ENCODE measurements around the gene RUNX3.

Gene RUNX3

GRCh38 chr1:24859063-24860010 lies 70.7 kb downstream of the RUNX3 start:
- no peak for DNase-seq

DNA sequence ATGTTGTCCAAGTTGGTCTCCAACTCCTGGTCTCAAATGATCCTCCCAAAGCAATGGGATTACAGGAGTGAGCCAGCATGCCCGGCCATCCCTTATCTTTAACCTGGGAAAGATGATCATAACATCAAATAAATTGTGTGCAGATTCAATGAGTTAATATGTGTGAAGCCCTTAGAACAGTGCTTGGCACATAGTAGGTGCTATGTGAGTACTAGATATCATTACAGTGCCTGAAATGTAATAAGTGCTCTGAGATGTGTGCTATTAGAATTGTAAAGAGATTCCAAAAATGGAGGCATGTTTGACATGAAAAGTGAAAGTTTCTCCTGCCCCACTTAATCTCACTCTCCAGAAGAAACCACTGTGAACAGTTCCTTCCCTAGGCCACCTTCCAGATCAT lies 71.8 kb downstream of the RUNX3 start:
- no peak for DNase-seq

GRCh38 chr1:24857507-24858133 lies 72.5 kb downstream of the RUNX3 start:
- DNase-seq: no peak

DNA sequence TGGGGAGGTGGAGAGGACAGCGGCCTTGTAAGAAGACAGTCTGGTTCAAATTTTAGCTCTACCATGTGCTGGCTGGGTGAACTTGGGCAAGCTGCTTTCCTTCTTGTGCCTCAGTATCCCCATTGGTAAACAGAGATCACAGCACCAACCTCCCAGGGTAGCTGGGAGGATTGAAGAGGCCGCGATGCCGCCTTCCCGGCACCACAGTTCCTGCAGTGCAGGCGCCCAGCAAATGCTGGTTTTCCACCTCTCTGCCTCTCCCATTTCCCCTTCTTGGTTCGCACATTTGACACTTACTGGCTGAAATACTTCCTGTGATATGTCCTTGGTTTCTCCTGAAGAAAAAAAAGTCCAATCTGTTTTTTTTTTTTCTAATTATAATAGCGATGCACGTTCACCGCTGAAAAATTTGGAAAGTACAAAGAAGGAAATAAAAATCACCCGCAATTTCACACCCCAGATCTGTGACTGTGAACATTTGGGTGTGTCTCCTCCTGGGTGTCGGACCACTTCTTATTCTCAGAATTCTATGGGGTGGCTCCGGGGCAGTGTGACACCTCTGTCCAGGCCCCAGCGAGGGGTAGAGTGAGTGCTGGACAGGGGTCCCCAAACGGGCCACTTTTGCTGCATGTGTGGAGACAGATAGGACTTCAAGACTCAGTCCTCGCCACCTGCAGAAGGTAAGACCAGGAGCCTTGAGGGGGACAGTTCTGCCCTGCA lies 73.1 kb downstream of the RUNX3 start:
- DNase-seq: no peak

- DNase-seq: no peak
These were observed 74.6 kb downstream of the RUNX3 start for GRCh38 chr1:24855474-24855873.

- DNase-seq: no peak
These were observed 76.4 kb downstream of the RUNX3 start for GRCh38 chr1:24853649-24854048.

DNA sequence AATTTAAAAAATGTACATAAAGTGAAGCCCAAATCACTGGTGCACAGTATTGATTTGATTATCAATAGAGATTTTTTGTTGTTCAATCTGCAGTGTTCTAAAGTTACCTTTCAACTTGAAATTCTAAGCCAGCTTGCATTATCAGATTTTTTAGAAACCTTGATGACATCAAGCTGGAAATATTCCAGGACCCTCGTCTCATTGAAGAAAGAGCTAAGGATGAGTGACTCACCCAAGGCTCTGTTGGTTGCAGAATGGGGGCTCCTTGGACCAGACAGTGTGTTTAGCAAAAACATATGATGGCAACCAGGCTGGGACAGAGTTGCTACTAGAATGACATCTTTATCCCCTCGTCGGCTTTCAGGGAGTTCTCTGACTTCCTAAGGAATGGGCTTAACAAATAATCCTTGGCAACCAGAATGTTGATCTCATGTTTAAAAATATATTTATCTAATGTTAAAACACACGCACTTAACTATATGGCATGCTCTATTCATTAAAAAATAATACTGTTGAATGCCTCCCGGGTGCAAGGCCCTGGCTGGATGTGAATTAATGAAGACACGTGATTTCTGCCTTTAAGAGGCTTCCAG lies 79.7 kb downstream of the RUNX3 start:
- no peak for DNase-seq

GRCh38 chr1:24849672-24850295 lies 80.3 kb downstream of the RUNX3 start:
- no peak for DNase-seq

Measured in NCI-H1105 treated with DMSO at 0.1 percent for 48 hours (cell line).